Measurements from ENCODE around the gene SOCS1.

- TF ChIP-seq, protein P1, sequence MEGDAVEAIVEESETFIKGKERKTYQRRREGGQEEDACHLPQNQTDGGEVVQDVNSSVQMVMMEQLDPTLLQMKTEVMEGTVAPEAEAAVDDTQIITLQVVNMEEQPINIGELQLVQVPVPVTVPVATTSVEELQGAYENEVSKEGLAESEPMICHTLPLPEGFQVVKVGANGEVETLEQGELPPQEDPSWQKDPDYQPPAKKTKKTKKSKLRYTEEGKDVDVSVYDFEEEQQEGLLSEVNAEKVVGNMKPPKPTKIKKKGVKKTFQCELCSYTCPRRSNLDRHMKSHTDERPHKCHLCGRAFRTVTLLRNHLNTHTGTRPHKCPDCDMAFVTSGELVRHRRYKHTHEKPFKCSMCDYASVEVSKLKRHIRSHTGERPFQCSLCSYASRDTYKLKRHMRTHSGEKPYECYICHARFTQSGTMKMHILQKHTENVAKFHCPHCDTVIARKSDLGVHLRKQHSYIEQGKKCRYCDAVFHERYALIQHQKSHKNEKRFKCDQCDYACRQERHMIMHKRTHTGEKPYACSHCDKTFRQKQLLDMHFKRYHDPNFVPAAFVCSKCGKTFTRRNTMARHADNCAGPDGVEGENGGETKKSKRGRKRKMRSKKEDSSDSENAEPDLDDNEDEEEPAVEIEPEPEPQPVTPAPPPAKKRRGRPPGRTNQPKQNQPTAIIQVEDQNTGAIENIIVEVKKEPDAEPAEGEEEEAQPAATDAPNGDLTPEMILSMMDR (IDR thresholded peaks at IDR 0.05) = no peak
- TF ChIP-seq EZH2 (IDR thresholded peaks at IDR 0.05) (no peak), EZH2phosphoT487 (IDR thresholded peaks at IDR 0.05) (no peak)
Observed at GRCh38 chr16:11205065-11205699, 50.8 kb downstream of the SOCS1 start.

Measured in neural progenitor cell (in vitro differentiated cells).